Esophagus muscularis mucosa (tissue), 4 donors: Measurements from ENCODE around the gene EMP2.

Experiments
- CTCF ChIP-seq, 3 experiments: fragments of 200-600 bp in 2 of 3; fragments of 450-650 bp in 1 of 3; sonication (generic) in 2 of 3; IDR thresholded peaks; one replicate each; pipeline ENCODE4 v1.5.1; 2017 to 2019; ENCODE audit warnings: antibody characterized with exemption in 3 of 3, mild to moderate bottlenecking in 2 of 3, moderate library complexity in 1 of 3
- EP300 ChIP-seq: sonication (generic); formaldehyde crosslinking; IDR thresholded peaks from one replicate; pipeline ENCODE4 v1.6.1; 2017; ENCODE audit warnings: antibody characterized with exemption
- POLR2A ChIP-seq: fragments of 450-650 bp; IDR thresholded peaks from one replicate; pipeline ENCODE4 v1.6.1; 2017; ENCODE audit warnings: antibody characterized with exemption, moderate library complexity, mild to moderate bottlenecking, low read depth
- POLR2AphosphoS5 ChIP-seq, 2 donors: sonication (generic); formaldehyde crosslinking; IDR thresholded peaks; one replicate each; pipeline ENCODE4 v1.6.1; 2017; ENCODE audit warnings: antibody characterized with exemption in 2 of 2

GRCh38 chr16:10606607-10607006 lies 26.2 kb upstream of the EMP2 start:
- TF ChIP-seq CTCF (IDR thresholded peaks at IDR 0.05), result no peak
- no peak for TF ChIP-seq EP300
- no peak for TF ChIP-seq POLR2AphosphoS5 (IDR thresholded peaks at IDR 0.05)
- no peak for TF ChIP-seq POLR2A
